HEK293T (cell line): Measurements from ENCODE around the gene SRD5A1.

Experiments
- ARNT ChIP-seq: fragments of 450-650 bp; IDR thresholded peaks from 2 replicates; pipeline ENCODE4 v1.6.1; 2017; ENCODE audit warnings: mild to moderate bottlenecking
- ELF4 ChIP-seq: fragments of 450-650 bp; IDR thresholded peaks from 2 replicates; pipeline ENCODE4 v1.6.1; 2017; ENCODE audit warnings: antibody characterized with exemption
- LEF1 ChIP-seq: fragments of 450-650 bp; IDR thresholded peaks from 2 replicates; pipeline ENCODE4 v1.6.1; 2017; ENCODE audit warnings: mild to moderate bottlenecking, borderline replicate concordance
- ZNF384 ChIP-seq: fragments of 450-650 bp; IDR thresholded peaks from 2 replicates; pipeline ENCODE4 v1.6.1; 2016

DNA sequence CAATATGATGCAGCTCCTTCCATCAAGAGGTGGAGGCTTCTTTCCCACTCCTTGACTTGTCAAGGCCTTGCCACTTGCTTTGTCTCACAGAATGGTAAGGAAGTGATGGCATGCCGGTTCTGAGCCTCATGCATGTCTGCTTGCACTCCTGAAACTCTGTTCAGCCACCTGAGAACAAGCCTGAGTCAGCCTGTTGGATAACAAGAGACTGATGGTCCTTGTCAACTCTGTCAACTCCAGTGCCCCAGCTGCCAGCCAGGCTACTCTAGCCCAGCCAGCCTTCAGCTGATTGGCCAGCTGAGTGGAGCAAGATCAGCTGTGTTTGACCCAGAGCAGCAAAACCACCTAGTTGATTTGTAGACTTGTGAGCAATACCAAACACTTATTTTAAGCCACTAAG lies 75.6 kb downstream of the SRD5A1 start:
- no peak for TF ChIP-seq ZNF384
- no peak for TF ChIP-seq LEF1
- TF ChIP-seq ARNT = no peak
- no peak for TF ChIP-seq ELF4
